H1 (cell line): ENCODE measurements around the gene NUP98. TPM values are rescaled to one million over a fixed set of nuclear protein-coding genes. Genes with fewer than 3 reads are reported as not detected.

Experiments used
- EZH2 ChIP-seq: fragments of 200-600 bp; sonication (generic); IDR thresholded peaks from 2 replicates; pipeline ENCODE4 v1.7.1; 2012; ENCODE audit warnings: low read depth, mild to moderate bottlenecking, moderate library complexity, low read length, inconsistent platforms; ENCODE audit not compliant: severe bottlenecking
- GTF2F1 ChIP-seq: IDR thresholded peaks from 2 replicates; pipeline ENCODE4 v1.6.1; 2012; ENCODE audit warnings: low read depth, low read length, improper control_type of control experiment, borderline replicate concordance
- HDAC6 ChIP-seq: IDR thresholded peaks from one replicate; pipeline ENCODE4 v1.7.1; 2012; ENCODE audit warnings: low read depth, mild to moderate bottlenecking, inconsistent platforms, low read length, moderate library complexity
- JUND ChIP-seq: IDR thresholded peaks from 2 replicates; pipeline ENCODE4 v1.6.1; 2011; ENCODE audit warnings: mild to moderate bottlenecking, improper control_type of control experiment, low read length
- KDM4A ChIP-seq: IDR thresholded peaks from one replicate; pipeline ENCODE4 v1.7.1; 2012; ENCODE audit warnings: low read depth, mild to moderate bottlenecking, moderate library complexity, low read length, inconsistent platforms; ENCODE audit not compliant: severe bottlenecking
- RFX5 ChIP-seq: IDR thresholded peaks from 2 replicates; pipeline ENCODE4 v1.6.1; 2011; ENCODE audit warnings: low read depth, low read length, improper control_type of control experiment, borderline replicate concordance
- SIN3A ChIP-seq, 2 experiments: IDR thresholded peaks in 1 of 2; conservative IDR thresholded peaks in 1 of 2; 2 replicates each; pipeline ENCODE4 v1.6.1; 2011 to 2012; ENCODE audit warnings: low read length in 2 of 2, improper control_type of control experiment in 1 of 2, low read depth in 1 of 2, mild to moderate bottlenecking in 1 of 2
- ZNF274 ChIP-seq: IDR thresholded peaks from 2 replicates; pipeline ENCODE4 v1.7.0; 2012; ENCODE audit warnings: low read length, borderline replicate concordance; ENCODE audit errors: extremely low read depth
- polyA plus RNA-seq, 7 experiments: library from polyadenylated mRNA; depleted of rRNA in 3 of 7; stranded (reverse) in 5 of 7; unstranded in 2 of 7; fragments of >200 nt in 5 of 7; fragments of 200-250 nt in 2 of 7; gene quantifications; 1 replicate in 5 of 7; 2 replicates in 1 of 7; 4 replicates in 1 of 7; pipeline versions ENCODE4 v1.2.1 to v1.2.3, GENCODE V29; 2011 to 2013; ENCODE audit warnings: missing spikeins in 2 of 7, mixed read lengths in 2 of 7
- total RNA-seq: library from RNA; stranded (reverse); fragmentation: NEBNext Ultra II Directional; extraction: Animal tissue kit (Norgen Biotek cat#: 25700); gene quantifications from 2 replicates; pipeline ENCODE4 v1.2.1, GENCODE V29; 2021

Gene NUP98
- total and polyA plus RNA-seq, 2 of the 8 experiments (the other 6 are each of a cell fraction or from before 2014, with no cell fraction given): 98.6 to 261 TPM

GRCh38 chr11:3845246-3845645 lies 47.9 kb upstream of the NUP98 start (continued):
- no peak for TF ChIP-seq ZNF274
- TF ChIP-seq HDAC6: no peak
- TF ChIP-seq KDM4A: no peak
- TF ChIP-seq GTF2F1: no peak
- no peak for TF ChIP-seq EZH2
- no peak for TF ChIP-seq JUND
- no peak for TF ChIP-seq SIN3A (conservative IDR thresholded peaks at IDR 0.05 in 1 of 2, IDR thresholded peaks at IDR 0.05 in 1 of 2; ENCODE audit: low read depth in 1 of 2, low read length in 2 of 2)
- TF ChIP-seq RFX5: no peak
